PFSK-1 (cell line): ENCODE data around the gene C2orf42.

Experiments
- FOXP2 ChIP-seq: optimal IDR thresholded peaks from 2 replicates; pipeline ENCODE3; 2011; ENCODE audit warnings: borderline replicate concordance, control low read depth, inconsistent platforms; ENCODE audit not compliant: insufficient read depth; ENCODE audit errors: extremely low read length, extremely low read depth
- POLR2AphosphoS5 ChIP-seq: IDR thresholded peaks from 2 replicates; pipeline ENCODE4 v1.6.1; 2012; ENCODE audit warnings: low read depth, mild to moderate bottlenecking, control low read depth, low read length, moderate library complexity
- REST ChIP-seq, 2 experiments: IDR thresholded peaks; 2 replicates each; pipeline versions ENCODE4 v1.6.1 to v1.8.0; 2011 to 2012; ENCODE audit warnings: low read depth in 2 of 2, low read length in 2 of 2, control low read depth in 1 of 2, inconsistent platforms in 1 of 2, mild to moderate bottlenecking in 1 of 2, moderate library complexity in 1 of 2; ENCODE audit not compliant: insufficient read depth in 1 of 2
- SIN3A ChIP-seq: IDR thresholded peaks from 2 replicates; pipeline ENCODE4 v1.6.1; 2012; ENCODE audit warnings: mild to moderate bottlenecking, low read length, moderate library complexity, borderline replicate concordance; ENCODE audit not compliant: insufficient read depth
- TAF1 ChIP-seq: IDR thresholded peaks from 2 replicates; pipeline ENCODE4 v1.6.1; 2012; ENCODE audit warnings: low read length, control low read depth, borderline replicate concordance; ENCODE audit not compliant: insufficient read depth

- no peak for TF ChIP-seq POLR2AphosphoS5
- no peak for TF ChIP-seq REST (IDR thresholded peaks at IDR 0.05; ENCODE audit: insufficient read depth in 1 of 2, low read depth in 2 of 2, low read length in 2 of 2)
- TF ChIP-seq TAF1 = no peak
- TF ChIP-seq SIN3A = no peak
- no peak for TF ChIP-seq FOXP2
These were observed 2.4 kb downstream of the C2orf42 start for GRCh38 chr2:70188460-70188859.
